HepG2 (cell line): ENCODE data around the gene TIMM23. TPM values are rescaled to one million over a fixed set of nuclear protein-coding genes. Genes with fewer than 3 reads are reported as not detected.

ENCODE experiments used
- AHR ChIP-seq: IDR thresholded peaks from 2 replicates; pipeline ENCODE4 v1.6.1; 2018; ENCODE audit warnings: missing genetic modification reagents, missing compliant biosample characterization
- GABPB1 ChIP-seq: IDR thresholded peaks from 2 replicates; pipeline ENCODE4 v1.6.1; 2016; ENCODE audit warnings: mild to moderate bottlenecking, missing genetic modification reagents, moderate library complexity, missing compliant biosample characterization
- HNRNPK ChIP-seq: fragments of 200-400 bp; formaldehyde crosslinking; IDR thresholded peaks from 2 replicates; pipeline ENCODE4 v1.6.1; 2018; ENCODE audit warnings: low read length, low read depth, moderate library complexity, mild to moderate bottlenecking; ENCODE audit not compliant: poor library complexity, severe bottlenecking
- HNRNPLL ChIP-seq: fragments of 200-400 bp; formaldehyde crosslinking; IDR thresholded peaks from 2 replicates; pipeline ENCODE4 v1.6.1; 2017; ENCODE audit warnings: mild to moderate bottlenecking, low read depth, low read length; ENCODE audit not compliant: poor library complexity, severe bottlenecking
- KLF9 ChIP-seq: IDR thresholded peaks from 2 replicates; pipeline ENCODE4 v1.6.1; 2016; ENCODE audit warnings: low read depth
- MIER3 ChIP-seq: IDR thresholded peaks from 2 replicates; pipeline ENCODE4 v1.6.1; 2016; ENCODE audit warnings: missing compliant biosample characterization, borderline replicate concordance
- NFIB ChIP-seq: sonication (generic); formaldehyde crosslinking; IDR thresholded peaks from 2 replicates; pipeline ENCODE4 v1.9.0; 2021; ENCODE audit warnings: missing genetic modification reagents, mild to moderate bottlenecking, borderline replicate concordance
- PHF5A ChIP-seq: IDR thresholded peaks from one replicate; pipeline ENCODE4 v1.6.1; 2018; ENCODE audit warnings: low read depth, missing genetic modification reagents; ENCODE audit not compliant: unreplicated experiment
- POGZ ChIP-seq: sonication (generic); formaldehyde crosslinking; IDR thresholded peaks from 2 replicates; pipeline ENCODE4 v1.4.0; 2020; ENCODE audit warnings: mild to moderate bottlenecking, missing genetic modification reagents
- RARG ChIP-seq: sonication (generic); formaldehyde crosslinking; IDR thresholded peaks from 2 replicates; pipeline ENCODE4 v1.4.0; 2020; ENCODE audit warnings: low read depth, mild to moderate bottlenecking, missing genetic modification reagents
- SOX6 ChIP-seq, 2 experiments: fragments of 450-650 bp in 1 of 2; sonication (generic) in 1 of 2; formaldehyde crosslinking in 1 of 2; IDR thresholded peaks; 2 replicates each; pipeline versions ENCODE4 v1.4.0 to v1.6.1; 2017 to 2020; ENCODE audit warnings: antibody characterized with exemption in 1 of 2, mild to moderate bottlenecking in 1 of 2, missing genetic modification reagents in 1 of 2
- SRF ChIP-seq: IDR thresholded peaks from 2 replicates; pipeline ENCODE4 v1.6.1; 2011; ENCODE audit warnings: mild to moderate bottlenecking, low read depth, low read length, moderate library complexity
- TAF1 ChIP-seq: sonication (generic); formaldehyde crosslinking; IDR thresholded peaks from 2 replicates; pipeline ENCODE4 v1.4.0; 2020; ENCODE audit warnings: missing genetic modification reagents
- TRIM24 ChIP-seq: sonication (generic); formaldehyde crosslinking; IDR thresholded peaks from 2 replicates; pipeline ENCODE4 v1.8.0; 2022; ENCODE audit warnings: mild to moderate bottlenecking, missing genetic modification reagents
- ZNF674 ChIP-seq: sonication (generic); formaldehyde crosslinking; IDR thresholded peaks from 2 replicates; pipeline ENCODE4 v1.5.0; 2020; ENCODE audit warnings: low read depth, mild to moderate bottlenecking, missing genetic modification reagents
- ZNF816 ChIP-seq: sonication (generic); formaldehyde crosslinking; IDR thresholded peaks from 2 replicates; pipeline ENCODE4 v1.8.0; 2022; ENCODE audit warnings: missing genetic modification reagents, mild to moderate bottlenecking, borderline replicate concordance
- polyA plus RNA-seq, 8 experiments: library from polyadenylated mRNA; depleted of rRNA in 3 of 8; stranded (reverse) in 7 of 8; unstranded in 1 of 8; fragments of >200 nt; fragmentation: Illumina TruSeq in 4 of 8; extraction: Trizol in 4 of 8; gene quantifications; 2 replicates each; pipeline versions ENCODE4 v1.2.1 to v1.2.3, GENCODE V29; 2011 to 2016; ENCODE audit warnings: low read depth in 4 of 8, missing spikeins in 1 of 8, mixed read lengths in 1 of 8; ENCODE audit not compliant: insufficient read depth in 1 of 8
- total RNA-seq, 5 experiments: library from RNA; depleted of rRNA; stranded (reverse); fragments of >200 nt; fragmentation: Illumina TruSeq; extraction: Trizol; gene quantifications; 2 replicates each; pipeline ENCODE4 v1.2.3, GENCODE V29; 2016; ENCODE audit warnings: low read depth in 1 of 5
- TF ChIP-seq, protein P1 (sequence below): IDR thresholded peaks from 2 replicates; pipeline ENCODE4 v1.6.1; 2012; ENCODE audit warnings: low read depth, low read length, improper control_type of control experiment
- TF ChIP-seq, protein P2 (sequence below): sonication (generic); formaldehyde crosslinking; IDR thresholded peaks from 2 replicates; pipeline ENCODE4 v1.5.0; 2020; ENCODE audit warnings: mild to moderate bottlenecking, low read depth, missing genetic modification reagents, borderline replicate concordance
- TF ChIP-seq, protein P3 (sequence below): sonication (generic); formaldehyde crosslinking; IDR thresholded peaks from 2 replicates; pipeline ENCODE4 v1.4.0; 2020; ENCODE audit warnings: missing genetic modification reagents
- TF ChIP-seq, protein P4 (sequence below): sonication (generic); formaldehyde crosslinking; IDR thresholded peaks from 2 replicates; pipeline ENCODE4 v1.5.1; 2020; ENCODE audit warnings: missing genetic modification reagents, mild to moderate bottlenecking, borderline replicate concordance
- TF ChIP-seq, protein P5 (sequence below): sonication (generic); formaldehyde crosslinking; IDR thresholded peaks from 2 replicates; pipeline ENCODE4 v1.8.0; 2022; ENCODE audit warnings: mild to moderate bottlenecking, missing genetic modification reagents, moderate library complexity

The TIMM23 gene
- total and polyA plus RNA-seq, 2 of the 13 experiments (the other 11 are each of a cell fraction or from before 2014, with no cell fraction given), result 80.2 to 98.6 TPM

DNA sequence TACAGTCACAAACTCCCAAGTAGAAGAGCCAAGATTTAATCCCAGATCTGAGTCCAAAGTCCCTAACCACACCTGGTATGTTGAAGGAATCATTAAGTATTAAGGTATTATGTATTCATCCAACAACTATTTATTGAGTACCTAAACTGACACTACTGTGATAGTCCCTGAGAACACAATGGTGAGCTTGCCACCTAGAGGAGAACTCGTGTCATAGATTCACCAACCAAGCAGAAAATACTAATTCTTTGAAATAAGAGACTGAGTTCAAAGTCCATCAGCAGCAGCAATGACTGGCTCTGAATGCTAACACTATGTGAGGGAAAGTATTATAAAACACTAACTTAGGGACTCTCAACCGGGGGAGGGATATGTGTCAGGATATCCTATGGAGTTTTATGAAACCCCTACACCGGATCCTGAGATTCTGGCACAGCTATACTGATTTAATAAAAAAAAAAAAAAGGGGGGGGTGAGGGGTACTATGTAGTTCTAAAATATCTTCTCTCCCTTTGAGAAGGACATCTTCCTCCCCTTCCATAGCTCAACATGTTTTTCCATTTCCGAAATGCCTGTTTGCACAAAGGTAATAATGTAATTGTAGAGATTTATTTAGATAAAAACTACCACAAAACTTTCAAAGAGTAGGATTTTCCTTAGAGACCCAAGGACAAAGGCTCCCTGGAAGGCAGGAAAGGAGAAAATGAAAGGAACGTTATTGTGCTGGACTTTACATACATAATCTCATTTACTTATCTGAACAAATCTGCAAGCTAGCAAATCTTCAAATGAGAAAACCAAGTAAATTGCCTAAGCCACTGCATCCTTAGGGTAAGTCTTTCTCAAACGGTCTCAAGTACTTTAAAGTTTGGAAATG, 56.5 kb downstream of the TIMM23 start (continued):
- TF ChIP-seq GABPB1 (CRISPR knock-in tag) (no peak), TAF1 (peak; percentile 50; the same call in 1 of the 2 replicates), AHR (no peak; the same call in 1 of the 2 replicates), ZNF674 (no peak), ZNF816 (CRISPR knock-in tag) (no peak), MIER3 (CRISPR knock-in tag) (peak; percentile 62; the same call in 1 of the 2 replicates), RARG (no peak), HNRNPK (peak; percentile 62), SRF (no peak), KLF9 (CRISPR knock-in tag) (0 out of 2 replicates have a peak, but pooled peaks have one; percentile 31), SOX6 (IDR thresholded peaks at IDR 0.05) (no peak), SOX6 (CRISPR knock-in tag; IDR thresholded peaks at IDR 0.05) (peak; percentile 56; the same call in 1 of the 2 replicates), POGZ (CRISPR knock-in tag) (0 out of 2 replicates have a peak, but pooled peaks have one; percentile 36), HNRNPLL (no peak), PHF5A (CRISPR knock-in tag) (peak; percentile 31), TRIM24 (no peak), NFIB (CRISPR knock-in tag) (no peak)
- TF ChIP-seq, protein P1, sequence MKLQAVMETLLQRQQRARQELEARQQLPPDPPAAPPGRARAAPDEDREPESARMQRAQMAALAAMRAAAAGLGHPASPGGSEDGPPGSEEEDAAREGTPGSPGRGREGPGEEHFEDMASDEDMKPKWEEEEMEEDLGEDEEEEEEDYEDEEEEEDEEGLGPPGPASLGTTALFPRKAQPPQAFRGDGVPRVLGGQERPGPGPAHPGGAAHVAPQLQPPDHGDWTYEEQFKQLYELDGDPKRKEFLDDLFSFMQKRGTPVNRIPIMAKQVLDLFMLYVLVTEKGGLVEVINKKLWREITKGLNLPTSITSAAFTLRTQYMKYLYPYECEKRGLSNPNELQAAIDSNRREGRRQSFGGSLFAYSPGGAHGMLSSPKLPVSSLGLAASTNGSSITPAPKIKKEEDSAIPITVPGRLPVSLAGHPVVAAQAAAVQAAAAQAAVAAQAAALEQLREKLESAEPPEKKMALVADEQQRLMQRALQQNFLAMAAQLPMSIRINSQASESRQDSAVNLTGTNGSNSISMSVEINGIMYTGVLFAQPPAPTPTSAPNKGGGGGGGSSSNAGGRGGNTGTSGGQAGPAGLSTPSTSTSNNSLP, result peak; percentile 93
- TF ChIP-seq, protein P2, sequence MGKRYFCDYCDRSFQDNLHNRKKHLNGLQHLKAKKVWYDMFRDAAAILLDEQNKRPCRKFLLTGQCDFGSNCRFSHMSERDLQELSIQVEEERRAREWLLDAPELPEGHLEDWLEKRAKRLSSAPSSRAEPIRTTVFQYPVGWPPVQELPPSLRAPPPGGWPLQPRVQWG (CRISPR knock-in tag), result no peak
- TF ChIP-seq, protein P3, sequence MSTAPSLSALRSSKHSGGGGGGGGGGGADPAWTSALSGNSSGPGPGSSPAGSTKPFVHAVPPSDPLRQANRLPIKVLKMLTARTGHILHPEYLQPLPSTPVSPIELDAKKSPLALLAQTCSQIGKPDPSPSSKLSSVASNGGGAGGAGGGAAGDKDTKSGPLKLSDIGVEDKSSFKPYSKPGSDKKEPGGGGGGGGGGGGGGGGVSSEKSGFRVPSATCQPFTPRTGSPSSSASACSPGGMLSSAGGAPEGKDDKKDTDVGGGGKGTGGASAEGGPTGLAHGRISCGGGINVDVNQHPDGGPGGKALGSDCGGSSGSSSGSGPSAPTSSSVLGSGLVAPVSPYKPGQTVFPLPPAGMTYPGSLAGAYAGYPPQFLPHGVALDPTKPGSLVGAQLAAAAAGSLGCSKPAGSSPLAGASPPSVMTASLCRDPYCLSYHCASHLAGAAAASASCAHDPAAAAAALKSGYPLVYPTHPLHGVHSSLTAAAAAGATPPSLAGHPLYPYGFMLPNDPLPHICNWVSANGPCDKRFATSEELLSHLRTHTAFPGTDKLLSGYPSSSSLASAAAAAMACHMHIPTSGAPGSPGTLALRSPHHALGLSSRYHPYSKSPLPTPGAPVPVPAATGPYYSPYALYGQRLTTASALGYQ (CRISPR knock-in tag), result peak; percentile 15; the same call in 1 of the 2 replicates
- TF ChIP-seq, protein P4, sequence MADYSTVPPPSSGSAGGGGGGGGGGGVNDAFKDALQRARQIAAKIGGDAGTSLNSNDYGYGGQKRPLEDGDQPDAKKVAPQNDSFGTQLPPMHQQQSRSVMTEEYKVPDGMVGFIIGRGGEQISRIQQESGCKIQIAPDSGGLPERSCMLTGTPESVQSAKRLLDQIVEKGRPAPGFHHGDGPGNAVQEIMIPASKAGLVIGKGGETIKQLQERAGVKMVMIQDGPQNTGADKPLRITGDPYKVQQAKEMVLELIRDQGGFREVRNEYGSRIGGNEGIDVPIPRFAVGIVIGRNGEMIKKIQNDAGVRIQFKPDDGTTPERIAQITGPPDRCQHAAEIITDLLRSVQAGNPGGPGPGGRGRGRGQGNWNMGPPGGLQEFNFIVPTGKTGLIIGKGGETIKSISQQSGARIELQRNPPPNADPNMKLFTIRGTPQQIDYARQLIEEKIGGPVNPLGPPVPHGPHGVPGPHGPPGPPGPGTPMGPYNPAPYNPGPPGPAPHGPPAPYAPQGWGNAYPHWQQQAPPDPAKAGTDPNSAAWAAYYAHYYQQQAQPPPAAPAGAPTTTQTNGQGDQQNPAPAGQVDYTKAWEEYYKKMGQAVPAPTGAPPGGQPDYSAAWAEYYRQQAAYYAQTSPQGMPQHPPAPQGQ, result no peak
- TF ChIP-seq, protein P5, sequence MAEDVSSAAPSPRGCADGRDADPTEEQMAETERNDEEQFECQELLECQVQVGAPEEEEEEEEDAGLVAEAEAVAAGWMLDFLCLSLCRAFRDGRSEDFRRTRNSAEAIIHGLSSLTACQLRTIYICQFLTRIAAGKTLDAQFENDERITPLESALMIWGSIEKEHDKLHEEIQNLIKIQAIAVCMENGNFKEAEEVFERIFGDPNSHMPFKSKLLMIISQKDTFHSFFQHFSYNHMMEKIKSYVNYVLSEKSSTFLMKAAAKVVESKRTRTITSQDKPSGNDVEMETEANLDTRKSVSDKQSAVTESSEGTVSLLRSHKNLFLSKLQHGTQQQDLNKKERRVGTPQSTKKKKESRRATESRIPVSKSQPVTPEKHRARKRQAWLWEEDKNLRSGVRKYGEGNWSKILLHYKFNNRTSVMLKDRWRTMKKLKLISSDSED (CRISPR knock-in tag), result no peak
